Measurements from ENCODE around the gene TNNT1.
A peak's percentile ranks its signal among the peaks of the same experiment; 100 is the strongest.

TNNT1 gene

DNA sequence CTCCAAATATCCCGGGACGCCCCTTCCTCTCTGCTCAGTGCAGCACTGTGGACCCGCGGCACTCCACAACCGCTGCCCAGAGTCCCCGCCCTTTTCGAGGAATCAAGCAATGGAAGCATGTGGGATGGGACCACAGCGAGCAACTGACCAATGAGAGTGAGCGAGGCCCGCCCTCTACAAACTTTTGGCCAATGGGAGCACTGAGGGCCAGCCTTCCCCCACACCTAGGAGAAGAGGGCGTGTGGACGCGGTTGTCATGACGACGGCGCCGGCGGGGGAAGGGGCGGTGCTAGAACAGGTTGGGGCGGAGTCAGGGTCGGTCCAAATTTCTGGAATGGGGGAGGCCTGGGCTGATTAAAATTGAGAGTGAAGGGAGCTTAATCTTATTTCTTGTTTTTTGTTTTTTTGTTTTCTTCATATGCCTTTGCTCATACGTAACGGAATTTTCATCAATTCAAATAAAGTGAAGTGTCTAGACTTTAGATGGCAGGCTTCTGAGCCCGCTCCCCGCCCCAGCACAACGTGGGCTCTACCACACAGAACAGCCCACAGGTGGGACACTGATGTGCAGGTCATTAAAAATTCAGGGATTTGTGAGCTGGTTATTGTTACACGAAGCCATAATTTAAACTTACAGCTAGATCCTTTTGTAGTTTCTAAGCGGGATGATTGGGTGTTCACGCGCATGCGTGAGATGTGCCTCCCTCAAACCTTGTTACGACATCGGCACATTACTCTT, 17.7 kb upstream of the TNNT1 start, which contains the start of gene DNAAF3 (continued):
- TF ChIP-seq ELK4 (IDR thresholded peaks at IDR 0.05; ENCODE audit: borderline replicate concordance, low read depth, low read length) (no peak), ZNF629 (tag by site-specific recombination; IDR thresholded peaks at IDR 0.05) (peak; percentile 55), EGR2 (tag by site-specific recombination; IDR thresholded peaks at IDR 0.05; ENCODE audit: low read depth) (peak; percentile 67), ZNF501 (tag by site-specific recombination; IDR thresholded peaks at IDR 0.05) (no peak), PRDM1 (tag by site-specific recombination; IDR thresholded peaks at IDR 0.05) (peak; percentile 85), PRDM6 (tag by site-specific recombination; IDR thresholded peaks at IDR 0.05) (no peak), GFI1B (tag by site-specific recombination; IDR thresholded peaks at IDR 0.05) (no peak), ZNF654 (tag by site-specific recombination; IDR thresholded peaks at IDR 0.05; ENCODE audit: low read depth) (no peak), ZNF324 (tag by site-specific recombination; IDR thresholded peaks at IDR 0.05) (peak; percentile 68; the same call in 1 of the 2 replicates), ZFP37 (tag by site-specific recombination; IDR thresholded peaks at IDR 0.05) (no peak), ZSCAN30 (tag by site-specific recombination; IDR thresholded peaks at IDR 0.05) (peak; percentile 12; the same call in 1 of the 2 replicates), ZBTB21 (tag by site-specific recombination; IDR thresholded peaks at IDR 0.05) (no peak), ZNF214 (tag by site-specific recombination; IDR thresholded peaks at IDR 0.05; ENCODE audit: borderline replicate concordance) (no peak), KLF10 (tag by site-specific recombination; IDR thresholded peaks at IDR 0.05) (peak; percentile 55; the same call in 1 of the 2 replicates), ZEB2 (tag by site-specific recombination; IDR thresholded peaks at IDR 0.05) (peak; percentile 27), ZFHX2 (tag by site-specific recombination; conservative IDR thresholded peaks at IDR 0.05) (peak; percentile 74), HIC1 (tag by site-specific recombination; IDR thresholded peaks at IDR 0.05) (no peak), ZNF292 (tag by site-specific recombination; IDR thresholded peaks at IDR 0.05; ENCODE audit: borderline replicate concordance, low read depth) (no peak), ZNF580 (tag by site-specific recombination; IDR thresholded peaks at IDR 0.05) (no peak)
- TF ChIP-seq, protein P1, sequence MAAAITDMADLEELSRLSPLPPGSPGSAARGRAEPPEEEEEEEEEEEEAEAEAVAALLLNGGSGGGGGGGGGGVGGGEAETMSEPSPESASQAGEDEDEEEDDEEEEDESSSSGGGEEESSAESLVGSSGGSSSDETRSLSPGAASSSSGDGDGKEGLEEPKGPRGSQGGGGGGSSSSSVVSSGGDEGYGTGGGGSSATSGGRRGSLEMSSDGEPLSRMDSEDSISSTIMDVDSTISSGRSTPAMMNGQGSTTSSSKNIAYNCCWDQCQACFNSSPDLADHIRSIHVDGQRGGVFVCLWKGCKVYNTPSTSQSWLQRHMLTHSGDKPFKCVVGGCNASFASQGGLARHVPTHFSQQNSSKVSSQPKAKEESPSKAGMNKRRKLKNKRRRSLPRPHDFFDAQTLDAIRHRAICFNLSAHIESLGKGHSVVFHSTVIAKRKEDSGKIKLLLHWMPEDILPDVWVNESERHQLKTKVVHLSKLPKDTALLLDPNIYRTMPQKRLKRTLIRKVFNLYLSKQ (tag by site-specific recombination; IDR thresholded peaks at IDR 0.05; ENCODE audit: borderline replicate concordance): no peak
- TF ChIP-seq, protein P2, sequence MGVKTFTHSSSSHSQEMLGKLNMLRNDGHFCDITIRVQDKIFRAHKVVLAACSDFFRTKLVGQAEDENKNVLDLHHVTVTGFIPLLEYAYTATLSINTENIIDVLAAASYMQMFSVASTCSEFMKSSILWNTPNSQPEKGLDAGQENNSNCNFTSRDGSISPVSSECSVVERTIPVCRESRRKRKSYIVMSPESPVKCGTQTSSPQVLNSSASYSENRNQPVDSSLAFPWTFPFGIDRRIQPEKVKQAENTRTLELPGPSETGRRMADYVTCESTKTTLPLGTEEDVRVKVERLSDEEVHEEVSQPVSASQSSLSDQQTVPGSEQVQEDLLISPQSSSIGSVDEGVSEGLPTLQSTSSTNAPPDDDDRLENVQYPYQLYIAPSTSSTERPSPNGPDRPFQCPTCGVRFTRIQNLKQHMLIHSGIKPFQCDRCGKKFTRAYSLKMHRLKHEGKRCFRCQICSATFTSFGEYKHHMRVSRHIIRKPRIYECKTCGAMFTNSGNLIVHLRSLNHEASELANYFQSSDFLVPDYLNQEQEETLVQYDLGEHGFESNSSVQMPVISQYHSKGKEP (tag by site-specific recombination; IDR thresholded peaks at IDR 0.05): no peak; the same call in 1 of the 2 replicates
- TF ChIP-seq, protein P3, sequence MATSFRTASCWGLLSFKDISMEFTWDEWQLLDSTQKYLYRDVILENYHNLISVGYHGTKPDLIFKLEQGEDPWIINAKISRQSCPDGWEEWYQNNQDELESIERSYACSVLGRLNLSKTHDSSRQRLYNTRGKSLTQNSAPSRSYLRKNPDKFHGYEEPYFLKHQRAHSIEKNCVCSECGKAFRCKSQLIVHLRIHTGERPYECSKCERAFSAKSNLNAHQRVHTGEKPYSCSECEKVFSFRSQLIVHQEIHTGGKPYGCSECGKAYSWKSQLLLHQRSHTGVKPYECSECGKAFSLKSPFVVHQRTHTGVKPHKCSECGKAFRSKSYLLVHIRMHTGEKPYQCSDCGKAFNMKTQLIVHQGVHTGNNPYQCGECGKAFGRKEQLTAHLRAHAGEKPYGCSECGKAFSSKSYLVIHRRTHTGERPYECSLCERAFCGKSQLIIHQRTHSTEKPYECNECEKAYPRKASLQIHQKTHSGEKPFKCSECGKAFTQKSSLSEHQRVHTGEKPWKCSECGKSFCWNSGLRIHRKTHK (tag by site-specific recombination; IDR thresholded peaks at IDR 0.05): no peak
- TF ChIP-seq, protein P4, sequence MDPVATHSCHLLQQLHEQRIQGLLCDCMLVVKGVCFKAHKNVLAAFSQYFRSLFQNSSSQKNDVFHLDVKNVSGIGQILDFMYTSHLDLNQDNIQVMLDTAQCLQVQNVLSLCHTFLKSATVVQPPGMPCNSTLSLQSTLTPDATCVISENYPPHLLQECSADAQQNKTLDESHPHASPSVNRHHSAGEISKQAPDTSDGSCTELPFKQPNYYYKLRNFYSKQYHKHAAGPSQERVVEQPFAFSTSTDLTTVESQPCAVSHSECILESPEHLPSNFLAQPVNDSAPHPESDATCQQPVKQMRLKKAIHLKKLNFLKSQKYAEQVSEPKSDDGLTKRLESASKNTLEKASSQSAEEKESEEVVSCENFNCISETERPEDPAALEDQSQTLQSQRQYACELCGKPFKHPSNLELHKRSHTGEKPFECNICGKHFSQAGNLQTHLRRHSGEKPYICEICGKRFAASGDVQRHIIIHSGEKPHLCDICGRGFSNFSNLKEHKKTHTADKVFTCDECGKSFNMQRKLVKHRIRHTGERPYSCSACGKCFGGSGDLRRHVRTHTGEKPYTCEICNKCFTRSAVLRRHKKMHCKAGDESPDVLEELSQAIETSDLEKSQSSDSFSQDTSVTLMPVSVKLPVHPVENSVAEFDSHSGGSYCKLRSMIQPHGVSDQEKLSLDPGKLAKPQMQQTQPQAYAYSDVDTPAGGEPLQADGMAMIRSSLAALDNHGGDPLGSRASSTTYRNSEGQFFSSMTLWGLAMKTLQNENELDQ (tag by site-specific recombination; IDR thresholded peaks at IDR 0.05; ENCODE audit: low read depth): no peak
- TF ChIP-seq, protein P5, sequence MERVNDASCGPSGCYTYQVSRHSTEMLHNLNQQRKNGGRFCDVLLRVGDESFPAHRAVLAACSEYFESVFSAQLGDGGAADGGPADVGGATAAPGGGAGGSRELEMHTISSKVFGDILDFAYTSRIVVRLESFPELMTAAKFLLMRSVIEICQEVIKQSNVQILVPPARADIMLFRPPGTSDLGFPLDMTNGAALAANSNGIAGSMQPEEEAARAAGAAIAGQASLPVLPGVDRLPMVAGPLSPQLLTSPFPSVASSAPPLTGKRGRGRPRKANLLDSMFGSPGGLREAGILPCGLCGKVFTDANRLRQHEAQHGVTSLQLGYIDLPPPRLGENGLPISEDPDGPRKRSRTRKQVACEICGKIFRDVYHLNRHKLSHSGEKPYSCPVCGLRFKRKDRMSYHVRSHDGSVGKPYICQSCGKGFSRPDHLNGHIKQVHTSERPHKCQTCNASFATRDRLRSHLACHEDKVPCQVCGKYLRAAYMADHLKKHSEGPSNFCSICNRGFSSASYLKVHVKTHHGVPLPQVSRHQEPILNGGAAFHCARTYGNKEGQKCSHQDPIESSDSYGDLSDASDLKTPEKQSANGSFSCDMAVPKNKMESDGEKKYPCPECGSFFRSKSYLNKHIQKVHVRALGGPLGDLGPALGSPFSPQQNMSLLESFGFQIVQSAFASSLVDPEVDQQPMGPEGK (tag by site-specific recombination; IDR thresholded peaks at IDR 0.05): peak; percentile 35
